ENCODE measurements around the gene CAMTA1.
"Not testable (repeated sequence)": the region's sequence is repeated elsewhere in the genome, so short reads cannot be mapped to it uniquely, and the experiment has no call there.

CAMTA1 gene

GRCh38 chr1:7691576-7691975 is 906.3 kb downstream of the CAMTA1 start:
- TF ChIP-seq CTCF (IDR thresholded peaks at IDR 0.05; ENCODE audit: low read depth, low read length, missing control alignments): no peak
- no peak for DNase-seq (ENCODE audit: low read depth)
- no peak overlapping the region for H3K4me3 ChIP-seq (ENCODE audit: low read depth, low read length)

DNA sequence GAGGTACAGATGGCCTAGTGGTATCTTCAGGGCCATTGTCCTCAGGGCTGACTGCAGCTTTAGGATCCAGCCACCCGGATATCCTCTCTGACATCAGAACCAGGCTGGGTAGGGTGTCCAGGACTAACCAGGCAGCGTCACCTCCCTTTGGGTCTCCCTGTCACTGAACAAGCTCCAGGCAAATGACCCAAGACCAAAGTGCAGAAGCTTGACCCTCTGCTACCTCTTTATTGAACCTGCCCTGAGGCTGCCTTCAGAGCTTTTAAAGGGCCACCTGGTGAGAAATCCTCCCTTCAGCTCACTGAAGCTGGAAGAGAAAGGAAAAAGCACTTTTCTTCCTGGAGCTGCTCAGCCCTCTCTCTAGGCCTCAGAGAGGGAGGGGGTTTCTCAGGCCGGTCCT is 906.8 kb downstream of the CAMTA1 start:
- DNase-seq (ENCODE audit: low read depth): no peak
- TF ChIP-seq CTCF (IDR thresholded peaks at IDR 0.05; ENCODE audit: low read depth, low read length, missing control alignments): no peak
- H3K4me3 ChIP-seq (ENCODE audit: low read depth, low read length): no peak overlapping the region

GRCh38 chr1:7693037-7693436 is 907.8 kb downstream of the CAMTA1 start:
- H3K4me3 ChIP-seq (ENCODE audit: low read depth, low read length); DNase-seq (ENCODE audit: low read depth): not testable (repeated sequence)

DNA sequence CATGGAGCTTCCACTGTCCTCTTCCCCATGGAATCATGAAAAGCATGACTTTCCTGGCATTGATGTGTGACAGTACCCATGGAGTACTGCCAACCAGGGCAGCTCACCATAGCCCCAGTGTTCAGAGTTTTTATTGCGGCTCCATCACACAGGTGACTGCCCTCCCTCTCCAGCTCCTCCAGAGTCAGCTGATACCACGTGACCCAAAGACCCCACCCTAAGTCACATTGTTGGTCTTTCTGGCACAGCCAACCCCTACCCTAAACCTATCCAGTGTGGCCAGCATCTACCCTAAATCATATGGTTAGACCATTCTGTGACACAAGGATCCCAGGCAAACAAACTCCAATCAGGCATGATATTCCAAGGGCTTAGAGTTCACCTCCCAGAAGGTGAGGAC is 908.4 kb downstream of the CAMTA1 start:
- no peak for DNase-seq (ENCODE audit: low read depth)
- H3K4me3 ChIP-seq (ENCODE audit: low read depth, low read length): no peak overlapping the region
- TF ChIP-seq CTCF (IDR thresholded peaks at IDR 0.05; ENCODE audit: low read depth, low read length, missing control alignments): no peak

DNA sequence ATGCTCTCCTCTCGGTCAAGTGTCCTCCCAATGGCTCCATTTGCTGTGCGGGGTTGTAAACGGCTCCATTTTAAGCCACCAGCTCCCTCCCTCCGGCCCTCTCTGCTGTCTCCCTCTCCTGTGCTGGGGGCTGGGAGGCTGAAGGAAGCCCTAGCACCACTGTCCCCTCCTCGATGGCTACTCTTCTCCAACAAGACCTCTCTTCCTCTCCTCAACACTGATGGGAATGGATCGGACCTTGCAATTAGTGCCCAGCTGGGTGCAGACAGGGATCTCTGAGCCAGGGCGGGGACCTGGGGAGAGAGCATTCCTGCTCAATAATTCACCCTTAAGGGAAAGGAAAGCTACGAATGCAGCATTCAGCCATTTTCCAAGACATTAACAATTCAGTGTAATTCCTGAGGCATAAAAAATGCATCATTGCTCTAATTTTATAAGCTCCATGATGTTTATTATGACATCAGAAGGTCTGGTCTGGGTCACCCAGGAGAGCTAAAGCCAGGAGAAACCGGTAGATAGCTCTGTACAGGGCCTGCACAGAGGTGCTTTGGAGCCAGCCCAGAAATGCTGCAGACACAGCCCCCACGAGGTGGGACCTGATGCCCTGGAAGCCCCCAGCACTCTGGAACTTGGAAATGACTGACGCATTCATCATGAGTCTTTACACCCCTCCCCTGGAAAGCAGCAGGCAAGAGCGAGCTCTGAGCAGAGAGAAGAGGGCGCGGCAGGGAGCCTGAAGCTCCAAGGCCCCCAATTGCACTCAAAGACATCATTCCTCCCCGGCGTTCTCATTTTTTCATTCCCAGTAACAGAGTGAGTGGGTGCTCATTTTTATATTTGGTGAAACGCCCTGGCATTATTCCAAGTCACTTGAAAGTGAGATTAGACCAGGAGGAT is 909.6 kb downstream of the CAMTA1 start:
- no peak overlapping the region for H3K4me3 ChIP-seq (ENCODE audit: low read depth, low read length)
- no peak for DNase-seq (ENCODE audit: low read depth)
- TF ChIP-seq CTCF (IDR thresholded peaks at IDR 0.05; ENCODE audit: low read depth, low read length, missing control alignments): no peak

DNA sequence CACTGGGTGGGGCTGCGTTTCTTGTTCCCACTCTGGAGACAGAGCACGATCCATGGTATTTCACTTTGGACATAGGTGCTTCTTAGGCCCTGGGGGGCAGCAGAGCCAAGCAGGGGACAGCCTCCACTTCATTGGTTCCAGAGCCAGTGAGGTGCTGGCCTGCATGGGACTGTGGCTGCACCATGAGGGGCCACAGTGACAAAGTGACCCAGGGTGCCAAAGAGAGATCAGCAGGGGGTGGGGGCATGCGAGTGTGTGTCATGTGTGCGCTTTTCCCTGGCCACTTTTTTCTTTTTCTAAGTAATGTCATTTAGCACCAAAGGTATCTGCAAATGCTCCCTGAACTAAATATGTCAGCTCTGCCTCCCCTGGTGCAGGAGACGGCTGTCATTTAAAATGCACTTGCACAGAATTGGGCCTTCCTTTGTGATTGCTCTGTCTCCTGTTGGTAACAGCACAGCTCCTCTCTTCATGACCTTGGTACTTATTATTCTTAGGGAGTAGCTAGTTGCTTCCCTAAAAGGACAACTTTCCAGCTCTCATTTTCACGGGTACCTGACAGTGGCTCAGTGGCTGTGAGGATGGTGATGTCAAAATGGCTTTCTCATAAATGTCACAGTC is 910.4 kb downstream of the CAMTA1 start:
- DNase-seq (ENCODE audit: low read depth): no peak
- no peak overlapping the region for H3K4me3 ChIP-seq (ENCODE audit: low read depth, low read length)

More for the DNA sequence above, 910.4 kb downstream of the CAMTA1 start:
- TF ChIP-seq CTCF (IDR thresholded peaks at IDR 0.05; ENCODE audit: low read depth, low read length, missing control alignments): no peak

Data from GM12864 (cell line).